GM18519 (cell line): ENCODE measurements around the gene DCN.

Experiments
- ATAC-seq: cut with Tn5 transposase; IDR thresholded peaks from one replicate; pipeline ENCODE4 v1.9.1; 2021; ENCODE audit warnings: mild to moderate bottlenecking, moderate library complexity; ENCODE audit not compliant: unreplicated experiment, low FRiP score

The DCN gene

GRCh38 chr12:91140026-91140931 lies 42.3 kb downstream of the DCN start:
- no peak for ATAC-seq

GRCh38 chr12:91139286-91139685 lies 43.3 kb downstream of the DCN start:
- no peak for ATAC-seq

- no peak for ATAC-seq
Observed at GRCh38 chr12:91138337-91138920, 44.2 kb downstream of the DCN start.

GRCh38 chr12:91133871-91134270 lies 48.7 kb downstream of the DCN start:
- ATAC-seq, result no peak

GRCh38 chr12:91129662-91130362 lies 52.8 kb downstream of the DCN start:
- ATAC-seq, result no peak

- ATAC-seq, result no peak
Observed at GRCh38 chr12:91127751-91128150, 54.9 kb downstream of the DCN start.

- ATAC-seq, result no peak
Observed at GRCh38 chr12:91127306-91127705, 55.3 kb downstream of the DCN start.

GRCh38 chr12:91126516-91126915 lies 56.1 kb downstream of the DCN start:
- ATAC-seq, result no peak

GRCh38 chr12:91123236-91123916 lies 59.2 kb downstream of the DCN start:
- ATAC-seq, result no peak

- no peak for ATAC-seq
Observed at GRCh38 chr12:91120781-91121180, 61.8 kb downstream of the DCN start.

GRCh38 chr12:91119089-91119488 lies 63.5 kb downstream of the DCN start:
- no peak for ATAC-seq

- no peak for ATAC-seq
Observed at GRCh38 chr12:91113621-91114020, 69.0 kb downstream of the DCN start.

- ATAC-seq, result no peak
Observed at GRCh38 chr12:91111366-91112325, 71.0 kb downstream of the DCN start, which contains the start of gene LUM. LUM (minus strand) TSS chr12:91111494; CDS start chr12:91108979, 2,515 bp downstream.

GRCh38 chr12:91110311-91110924 lies 72.2 kb downstream of the DCN start:
- no peak for ATAC-seq

GRCh38 chr12:91109581-91110310 lies 72.9 kb downstream of the DCN start:
- ATAC-seq, result no peak

- ATAC-seq, result peak; percentile 71
Observed at GRCh38 chr12:91109148-91109564, 73.5 kb downstream of the DCN start.

- ATAC-seq, result no peak
Observed at GRCh38 chr12:91108196-91108755, 74.3 kb downstream of the DCN start.

GRCh38 chr12:91106283-91106682 lies 76.3 kb downstream of the DCN start:
- no peak for ATAC-seq
